PC-9 (cell line): Measurements from ENCODE around the gene SPDYE1. TPM values are rescaled to one million over a fixed set of nuclear protein-coding genes. Genes with fewer than 3 reads are reported as not detected.
A peak's percentile ranks its signal among the peaks of the same experiment; 100 is the strongest.

Experiments used
- BruUV-seq: library from RNA; stranded (reverse); fragments of 400-500 nt; replicated peaks from 2 replicates; lab custom pipeline; 2021; lab: Mats Ljungman, UMichigan
- CTCF ChIA-PET: fragments of 300-600 bp; sonication (Branson Sonifier 250); formaldehyde crosslinking; loops from one replicate; lab custom pipeline; 2022; ENCODE audit warnings: antibody characterized with exemption; lab: Charles Lee
- POLR2A ChIA-PET: fragments of 300-600 bp; sonication (Branson Sonifier 250); formaldehyde crosslinking; loops from one replicate; lab custom pipeline; 2022; ENCODE audit warnings: antibody characterized with exemption; ENCODE audit not compliant: unreplicated experiment; lab: Charles Lee
- DNase-seq, 2 experiments: peaks; one replicate each; pipeline versions ENCODE4 v3.0.0 to v3.0.0-alpha.2; 2015 to 2022; ENCODE audit warnings: mixed read lengths in 1 of 2
- H2AFZ ChIP-seq: fragments of 200-600 bp; sonication (generic); 2 replicates; pipeline ENCODE4 v1.8.1; 2017; ENCODE audit warnings: antibody characterized with exemption
- H3F3A ChIP-seq: fragments of 200-600 bp; sonication (generic); 2 replicates; pipeline ENCODE4 v1.8.1; 2017; ENCODE audit warnings: antibody characterized with exemption, mild to moderate bottlenecking, low read depth; ENCODE audit not compliant: insufficient read depth
- H3K27ac ChIP-seq: fragments of 200-600 bp; sonication (generic); 2 replicates; pipeline ENCODE4 v1.6.1; 2016; ENCODE audit warnings: mixed run types
- H3K27me3 ChIP-seq: fragments of 200-600 bp; sonication (generic); 2 replicates; pipeline ENCODE4 v1.6.1; 2016; ENCODE audit warnings: low read depth, mixed run types; ENCODE audit not compliant: insufficient read depth
- H3K36me3 ChIP-seq: fragments of 200-600 bp; sonication (generic); 2 replicates; pipeline ENCODE4 v1.6.1; 2016; ENCODE audit warnings: low read depth, mixed run types
- H3K4me1 ChIP-seq: fragments of 200-600 bp; sonication (generic); replicated peaks from 2 replicates; pipeline ENCODE4 v1.6.1; 2016; ENCODE audit warnings: mixed run types; ENCODE audit not compliant: insufficient read depth
- H3K4me2 ChIP-seq: fragments of 200-600 bp; sonication (generic); 2 replicates; pipeline ENCODE4 v1.6.1; 2017; ENCODE audit warnings: mixed run types
- H3K4me3 ChIP-seq: fragments of 200-600 bp; sonication (generic); 2 replicates; pipeline ENCODE4 v1.6.1; 2016; ENCODE audit warnings: mixed run types
- H3K79me2 ChIP-seq: fragments of 200-600 bp; sonication (generic); 2 replicates; pipeline ENCODE4 v1.6.1; 2017; ENCODE audit warnings: low read depth, mixed run types
- H3K9me2 ChIP-seq: fragments of 200-600 bp; sonication (generic); 2 replicates; pipeline ENCODE4 v1.8.1; 2017; ENCODE audit warnings: mild to moderate bottlenecking; ENCODE audit not compliant: insufficient read depth
- H3K9me3 ChIP-seq: fragments of 200-600 bp; sonication (generic); 2 replicates; pipeline ENCODE4 v1.8.1; 2016; ENCODE audit warnings: low read depth; ENCODE audit not compliant: insufficient read depth
- H4K20me1 ChIP-seq: fragments of 200-600 bp; sonication (generic); 2 replicates; pipeline ENCODE4 v1.8.1; 2017; ENCODE audit not compliant: insufficient read depth
- CTCF ChIP-seq: fragments of 200-600 bp; sonication (generic); conservative IDR thresholded peaks from 2 replicates; pipeline ENCODE4 v1.6.1; 2017; ENCODE audit warnings: mixed run types, antibody characterized with exemption, mild to moderate bottlenecking, moderate library complexity
- EZH2 ChIP-seq: fragments of 200-600 bp; sonication (generic); IDR thresholded peaks from 2 replicates; pipeline ENCODE4 v1.8.0; 2017; ENCODE audit warnings: antibody characterized with exemption, low read depth
- intact Hi-C: fragments of 100-400 bp; cut with micrococcal nuclease; formaldehyde crosslinking; loops from one replicate; pipeline ENCODE4 v1.10.0; 2022; ENCODE audit not compliant: unreplicated experiment
- total RNA-seq: library from RNA; stranded (reverse); gene quantifications from 2 replicates; pipeline ENCODE4 v1.2.3, GENCODE V29; 2021

Gene SPDYE1
- total RNA-seq, 1 experiment from 2014 or later, result not detected

- intact Hi-C loops, result no loop called here
- Histone ChIP-seq H3K36me3 (peaks cover 19% of the 10 kb centered on the region; the same call in 1 of the 2 replicates), H2AFZ (no peak overlapping the region), H3K4me1 (peaks cover 7% of the 10 kb centered on the region), H3K79me2 (peaks cover 36% of the 10 kb centered on the region), H3K27ac (no peak overlapping the region), H3F3A (peaks cover 15% of the 10 kb centered on the region), H3K9me2 (no peaks in the 10 kb centered on the region), H4K20me1 (peaks cover 17% of the 10 kb centered on the region), H3K4me3 (no peak overlapping the region), H3K27me3 (no peaks in the 10 kb centered on the region), H3K4me2 (no peak overlapping the region), H3K9me3 (no peaks in the 10 kb centered on the region)
- TF ChIP-seq EZH2 (no peak), CTCF (no peak)
- ChIA-PET CTCF (interaction anchor here (0.6 kb wide), 1 partner anchor 31 kb away, joined by 3 read pairs; no protein-coding TSS in a partner anchor), POLR2A (no interaction called here)
- BruUV-seq, result no TSS peak
- peak in 1 of 2 experiments; percentile 33 for DNase-seq
Measured at GRCh38 chr7:44050121-44050914, 52.6 kb downstream of the SPDYE1 start.

GRCh38 chr7:44050915-44051560 lies 53.3 kb downstream of the SPDYE1 start:
- H3K4me3 ChIP-seq, result no peak overlapping the region
- intact Hi-C loops, result no loop called here
- H3K36me3 ChIP-seq, result peaks cover 19% of the 10 kb centered on the region; the same call in 1 of the 2 replicates
- H3K9me3 ChIP-seq, result no peaks in the 10 kb centered on the region
- BruUV-seq, result no TSS peak
- no peaks in the 10 kb centered on the region for H3K9me2 ChIP-seq
- no peak overlapping the region for H3K4me2 ChIP-seq
- no peak overlapping the region for H3K27ac ChIP-seq
- no peak overlapping the region for H2AFZ ChIP-seq
- H3F3A ChIP-seq, result peaks cover 15% of the 10 kb centered on the region
- POLR2A ChIA-PET, result no interaction called here
- H4K20me1 ChIP-seq, result peaks cover 21% of the 10 kb centered on the region
- DNase-seq, result peak in 1 of 2 experiments; percentile 33
- H3K4me1 ChIP-seq, result no peaks in the 10 kb centered on the region; the same call in 1 of the 2 replicates
- H3K27me3 ChIP-seq, result no peaks in the 10 kb centered on the region
- peaks cover 29% of the 10 kb centered on the region for H3K79me2 ChIP-seq
- CTCF ChIA-PET, result no interaction called here
- no peak for TF ChIP-seq EZH2
- no peak for TF ChIP-seq CTCF

- Histone ChIP-seq H4K20me1 (peaks cover 23% of the 10 kb centered on the region), H3K79me2 (peaks cover 22% of the 10 kb centered on the region), H3K4me2 (no peak overlapping the region), H3K9me2 (no peaks in the 10 kb centered on the region), H3K36me3 (peaks cover 19% of the 10 kb centered on the region; the same call in 1 of the 2 replicates), H2AFZ (no peak overlapping the region), H3K27me3 (no peaks in the 10 kb centered on the region), H3K27ac (no peak overlapping the region), H3K4me1 (no peaks in the 10 kb centered on the region), H3K9me3 (no peaks in the 10 kb centered on the region), H3F3A (peaks cover 15% of the 10 kb centered on the region), H3K4me3 (no peak overlapping the region)
- no TSS peak for BruUV-seq
- DNase-seq, result peak in 1 of 2 experiments; percentile 35
- ChIA-PET POLR2A (no interaction called here), CTCF (no interaction called here)
- intact Hi-C loops, result no loop called here
- TF ChIP-seq CTCF (no peak), EZH2 (no peak)
Measured at GRCh38 chr7:44051611-44052220, 54.0 kb downstream of the SPDYE1 start.
